Nephron (organoid): Measurements from ENCODE around the gene B4GALT6.

Source experiments
- H3K27ac Mint-ChIP-seq, 3 experiments: 2 replicates each; pipeline ENCODE4 v1.8.0; 2020; ENCODE audit warnings: mixed read lengths in 3 of 3, mild to moderate bottlenecking in 2 of 3, moderate library complexity in 1 of 3
- H3K27me3 Mint-ChIP-seq: 2 replicates; pipeline ENCODE4 v1.8.0; 2021; ENCODE audit warnings: low read depth, mild to moderate bottlenecking, moderate library complexity, mixed read lengths
- H3K36me3 Mint-ChIP-seq: 2 replicates; pipeline ENCODE4 v1.8.0; 2020; ENCODE audit warnings: low read depth, mixed read lengths
- H3K4me1 Mint-ChIP-seq: 2 replicates; pipeline ENCODE4 v1.8.0; 2020; ENCODE audit warnings: mixed read lengths
- H3K4me3 Mint-ChIP-seq, 3 experiments: 2 replicates each; pipeline ENCODE4 v1.8.0; 2020; ENCODE audit warnings: mild to moderate bottlenecking in 3 of 3, mixed read lengths in 3 of 3, moderate library complexity in 2 of 3
- H3K9me3 Mint-ChIP-seq: 2 replicates; pipeline ENCODE4 v1.8.0; 2020; ENCODE audit warnings: mixed read lengths
- CTCF ChIP-seq, 3 experiments: fragments of 200-600 bp; sonication (generic); IDR thresholded peaks; one replicate each; pipeline ENCODE4 v1.5.0; 2021; ENCODE audit warnings: antibody characterized with exemption in 3 of 3; ENCODE audit not compliant: unreplicated experiment in 3 of 3

The B4GALT6 gene

DNA sequence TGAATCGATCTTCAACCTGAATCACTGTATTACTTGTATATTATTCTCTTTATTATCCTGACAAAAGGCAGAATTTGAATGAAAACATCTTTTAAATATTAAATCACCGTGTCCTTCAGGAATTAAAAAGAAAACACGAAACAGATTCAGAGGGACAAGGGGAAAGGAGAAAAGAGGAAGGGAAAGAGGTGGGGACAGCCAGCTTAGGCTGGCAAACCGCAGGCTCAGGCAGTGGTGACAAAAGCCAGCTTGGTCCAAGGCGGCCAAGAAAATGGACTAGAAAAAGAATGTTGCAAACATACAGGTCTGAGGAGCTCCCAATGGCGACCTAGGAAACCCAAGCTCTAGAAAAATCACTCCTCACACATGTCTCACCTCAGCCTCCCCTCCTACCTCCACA, 6.8 kb downstream of the B4GALT6 start:
- H3K27ac Mint-ChIP-seq, result no peak overlapping the region
- no peak overlapping the region for H3K4me3 Mint-ChIP-seq
- H3K36me3 Mint-ChIP-seq, result no peaks in the 10 kb centered on the region
- H3K9me3 Mint-ChIP-seq, result no peaks in the 10 kb centered on the region
- H3K4me1 Mint-ChIP-seq, result no peaks in the 10 kb centered on the region
- no peaks in the 10 kb centered on the region for H3K27me3 Mint-ChIP-seq
- TF ChIP-seq CTCF (IDR thresholded peaks at IDR 0.05; ENCODE audit: unreplicated experiment in 3 of 3), result no peak

DNA sequence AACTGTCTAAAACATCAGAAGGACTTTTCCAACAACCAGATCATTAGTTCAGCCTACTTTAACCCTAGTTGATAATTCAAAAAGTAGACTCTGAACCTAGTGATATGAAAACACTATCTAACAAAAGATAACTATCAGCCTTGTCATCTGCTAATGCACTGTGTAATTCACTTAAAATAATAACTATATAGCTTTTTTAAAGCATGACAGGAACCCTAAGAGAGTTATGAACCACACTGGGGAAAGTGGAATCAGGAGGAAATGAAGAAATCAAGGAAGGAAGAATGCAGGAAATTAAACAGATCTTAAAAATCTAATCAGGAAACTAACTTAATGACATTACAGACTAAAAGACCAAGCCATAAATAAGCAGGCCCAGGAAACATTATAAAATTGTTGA, 9.0 kb downstream of the B4GALT6 start:
- no peaks in the 10 kb centered on the region for H3K36me3 Mint-ChIP-seq
- no peaks in the 10 kb centered on the region for H3K27me3 Mint-ChIP-seq
- TF ChIP-seq CTCF (IDR thresholded peaks at IDR 0.05; ENCODE audit: unreplicated experiment in 3 of 3), result no peak
- no peak overlapping the region for H3K4me3 Mint-ChIP-seq
- no peaks in the 10 kb centered on the region for H3K4me1 Mint-ChIP-seq
- H3K9me3 Mint-ChIP-seq, result no peaks in the 10 kb centered on the region
- no peak overlapping the region for H3K27ac Mint-ChIP-seq

- Mint-ChIP-seq H3K4me3 (no peak overlapping the region), H3K36me3 (no peaks in the 10 kb centered on the region), H3K27me3 (no peaks in the 10 kb centered on the region), H3K9me3 (no peaks in the 10 kb centered on the region), H3K27ac (no peak overlapping the region), H3K4me1 (no peaks in the 10 kb centered on the region)
- TF ChIP-seq CTCF (IDR thresholded peaks at IDR 0.05; ENCODE audit: unreplicated experiment in 3 of 3), result no peak
Observed at GRCh38 chr18:31672628-31673135, 11.7 kb downstream of the B4GALT6 start.

DNA sequence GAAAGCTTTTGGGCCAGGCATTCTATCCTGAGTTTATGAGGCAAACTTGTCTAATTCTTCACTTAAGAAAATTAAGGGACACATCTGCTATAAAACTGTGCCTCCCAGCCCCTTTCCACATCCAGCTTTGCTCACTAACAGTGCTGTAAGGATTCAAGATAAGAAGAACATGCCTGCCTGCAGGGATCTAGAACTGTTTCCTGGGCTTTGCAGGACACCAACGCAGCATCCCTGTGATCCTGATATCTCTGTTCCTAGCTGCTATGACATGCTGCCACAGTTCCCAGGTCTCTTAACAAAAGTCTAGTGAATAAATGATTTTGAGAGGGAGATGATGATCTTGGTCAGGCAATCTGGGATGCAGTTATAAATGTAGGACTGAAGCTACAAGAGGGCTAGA, 12.4 kb downstream of the B4GALT6 start:
- Mint-ChIP-seq H3K9me3 (no peaks in the 10 kb centered on the region), H3K36me3 (no peaks in the 10 kb centered on the region), H3K27me3 (no peaks in the 10 kb centered on the region), H3K4me1 (no peaks in the 10 kb centered on the region), H3K4me3 (no peak overlapping the region), H3K27ac (no peak overlapping the region)
- TF ChIP-seq CTCF (IDR thresholded peaks at IDR 0.05; ENCODE audit: unreplicated experiment in 3 of 3), result no peak

- Mint-ChIP-seq H3K27ac (no peak overlapping the region), H3K27me3 (no peaks in the 10 kb centered on the region), H3K36me3 (peaks cover 1% of the 10 kb centered on the region), H3K4me1 (no peaks in the 10 kb centered on the region), H3K4me3 (no peak overlapping the region), H3K9me3 (no peaks in the 10 kb centered on the region)
- TF ChIP-seq CTCF (IDR thresholded peaks at IDR 0.05; ENCODE audit: unreplicated experiment in 3 of 3), result no peak
Observed at GRCh38 chr18:31669541-31669940, 14.8 kb downstream of the B4GALT6 start.

- Mint-ChIP-seq H3K27me3 (no peaks in the 10 kb centered on the region), H3K9me3 (no peaks in the 10 kb centered on the region), H3K4me3 (no peak overlapping the region), H3K36me3 (peaks cover 18% of the 10 kb centered on the region), H3K27ac (no peak overlapping the region), H3K4me1 (no peaks in the 10 kb centered on the region)
- TF ChIP-seq CTCF (IDR thresholded peaks at IDR 0.05; ENCODE audit: unreplicated experiment in 3 of 3), result no peak
Observed at GRCh38 chr18:31667185-31667584, 17.2 kb downstream of the B4GALT6 start.
